Measurements from ENCODE around the gene GIPC3.

Gene GIPC3

DNA sequence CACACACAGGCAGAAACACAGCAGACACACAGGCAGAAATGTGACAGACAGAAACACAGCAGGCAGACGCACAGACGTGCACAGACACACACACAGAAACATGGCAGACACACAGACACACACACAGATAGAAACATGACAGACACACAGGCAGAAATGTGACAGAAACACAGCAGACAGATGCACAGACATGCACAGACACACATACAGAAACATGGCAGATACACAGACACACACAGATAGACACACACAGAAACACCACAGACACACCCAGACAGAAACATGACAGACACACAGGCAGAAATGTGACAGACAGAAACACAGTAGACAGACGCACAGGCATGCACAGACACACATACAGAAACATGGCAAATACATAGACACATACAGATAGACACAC lies 20.1 kb downstream of the GIPC3 start:
- no peak for DNase-seq (ENCODE audit: low spot score)

DNA sequence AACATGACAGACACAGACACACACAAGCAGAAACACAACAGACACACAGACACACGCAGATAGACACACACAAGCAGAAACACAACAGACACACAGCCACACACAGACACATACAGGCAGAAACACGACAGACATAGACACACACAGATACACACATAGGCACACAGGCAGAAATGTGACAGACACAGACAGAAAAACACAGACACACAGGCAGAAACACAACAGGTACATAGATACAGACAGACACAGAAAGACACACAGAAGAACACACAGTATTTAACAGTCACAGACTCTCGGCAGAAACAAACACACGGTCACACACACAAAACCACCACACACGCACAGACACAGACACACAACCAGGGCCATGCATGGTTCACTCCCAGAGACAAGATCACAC lies 20.5 kb downstream of the GIPC3 start:
- no peak for DNase-seq (ENCODE audit: low spot score)

GRCh38 chr19:3606174-3606689 lies 21.0 kb downstream of the GIPC3 start:
- DNase-seq (ENCODE audit: low spot score), result peak; percentile 66

DNA sequence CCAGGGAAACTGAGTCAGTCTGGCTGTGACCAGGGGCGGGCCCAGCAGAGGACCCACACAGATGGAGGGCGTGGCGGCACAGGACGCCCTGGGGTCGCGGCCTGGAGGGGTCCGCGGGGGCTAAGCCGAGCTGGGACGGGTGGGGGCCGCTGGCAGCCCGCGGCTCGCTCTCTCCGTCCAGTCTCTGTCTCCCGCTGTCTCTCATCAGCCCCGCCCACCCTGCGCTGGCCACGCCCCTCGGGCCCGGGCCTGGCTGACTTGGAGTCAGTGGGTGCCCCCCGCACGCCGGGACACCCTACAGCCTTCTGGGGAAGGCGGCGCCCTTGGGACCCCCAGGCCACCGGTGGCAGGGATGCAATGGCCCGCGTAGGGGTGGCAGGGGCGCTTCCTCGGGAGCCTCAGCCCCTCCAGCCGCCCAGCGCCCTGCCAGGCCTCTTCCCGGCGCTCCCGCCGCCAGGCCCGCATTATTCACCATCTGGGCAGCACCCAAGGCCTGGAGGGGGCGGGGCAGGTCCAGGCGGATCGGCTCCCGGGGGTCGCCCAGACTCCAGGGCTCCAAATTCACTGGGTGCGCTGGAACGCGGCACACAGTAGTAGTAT lies 21.5 kb downstream of the GIPC3 start, which contains the start of gene TBXA2R:
TBXA2R (minus strand) TSS at position 186 of the 600 bp plus-strand sequence. CDS start 6,241 bp downstream, outside the sequence.
- peak; percentile 95 for DNase-seq (ENCODE audit: low spot score)

- DNase-seq (ENCODE audit: low spot score), result peak; percentile 64
Observed at GRCh38 chr19:3607303-3608078, 22.2 kb downstream of the GIPC3 start.

- no peak for DNase-seq (ENCODE audit: low spot score)
Observed at GRCh38 chr19:3608079-3608641, 22.9 kb downstream of the GIPC3 start.

- no peak for DNase-seq (ENCODE audit: low spot score)
Observed at GRCh38 chr19:3608750-3609322, 23.6 kb downstream of the GIPC3 start.

DNA sequence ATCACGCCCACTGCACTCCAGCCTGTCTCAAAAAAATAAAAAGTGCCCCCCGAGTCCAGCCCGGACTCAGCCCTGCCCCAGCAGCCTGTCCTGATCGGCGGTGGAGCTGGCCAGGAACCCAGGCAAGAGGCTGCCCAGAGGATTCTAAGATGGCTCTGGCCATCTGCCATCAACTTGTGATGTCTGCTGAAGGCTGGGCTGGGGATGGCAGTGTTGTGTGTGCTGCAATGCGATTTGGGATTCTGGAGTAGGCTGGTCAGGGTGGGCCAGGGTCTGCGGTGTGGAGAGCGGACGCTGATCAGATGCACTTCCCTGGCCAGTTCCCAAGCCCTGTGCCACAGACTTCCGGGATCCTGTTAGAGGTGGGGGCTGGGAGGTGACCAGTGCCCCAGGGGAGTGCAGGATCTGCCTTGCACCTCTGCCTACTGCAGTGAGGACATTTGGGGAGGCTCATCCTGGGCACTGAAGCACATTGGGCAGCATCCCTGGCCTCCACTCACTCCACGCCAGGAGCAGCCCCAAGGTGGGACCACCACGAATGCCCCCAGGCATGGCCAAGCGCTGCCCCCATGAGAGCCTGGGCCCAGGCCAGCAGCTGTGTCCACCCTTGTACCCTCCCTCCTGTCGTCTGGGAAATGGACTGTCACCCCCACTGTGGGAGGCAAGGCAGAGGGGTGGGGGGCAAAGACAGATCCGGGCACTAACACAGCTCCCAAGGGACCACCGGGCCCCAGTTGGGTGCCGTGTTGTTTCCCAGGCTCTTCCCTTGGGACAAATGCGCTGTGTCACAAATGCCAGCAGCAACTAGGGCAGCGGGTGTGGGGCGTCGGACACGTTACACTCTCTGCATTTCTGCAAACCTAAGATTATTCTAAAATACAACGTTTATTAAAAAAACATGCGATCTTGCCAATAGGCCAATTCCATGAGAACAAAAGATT lies 24.8 kb downstream of the GIPC3 start:
- DNase-seq (ENCODE audit: low spot score), result no peak

- no peak for DNase-seq (ENCODE audit: low spot score)
Observed at GRCh38 chr19:3610745-3611717, 25.8 kb downstream of the GIPC3 start.

DNA sequence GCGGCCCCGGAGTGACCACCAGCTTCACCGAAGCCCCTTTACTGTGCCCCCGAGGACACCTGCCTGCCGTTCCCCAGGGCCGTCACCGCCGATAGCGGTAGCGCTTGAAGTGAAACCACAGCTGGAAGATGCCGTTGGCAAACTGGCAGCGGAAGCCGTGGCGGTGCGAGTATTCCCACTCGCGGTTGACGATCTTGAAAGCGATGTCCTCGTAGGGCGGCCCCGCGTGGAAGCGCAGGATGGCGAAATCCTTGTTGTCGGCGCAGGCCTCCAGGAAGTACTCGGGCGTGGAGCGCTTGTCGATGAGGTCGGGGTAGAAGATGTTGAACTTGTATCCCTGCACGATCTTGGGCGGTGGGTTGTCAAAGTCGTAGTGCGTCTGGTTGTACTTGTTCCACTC lies 26.6 kb downstream of the GIPC3 start:
- DNase-seq (ENCODE audit: low spot score), result no peak

DNA sequence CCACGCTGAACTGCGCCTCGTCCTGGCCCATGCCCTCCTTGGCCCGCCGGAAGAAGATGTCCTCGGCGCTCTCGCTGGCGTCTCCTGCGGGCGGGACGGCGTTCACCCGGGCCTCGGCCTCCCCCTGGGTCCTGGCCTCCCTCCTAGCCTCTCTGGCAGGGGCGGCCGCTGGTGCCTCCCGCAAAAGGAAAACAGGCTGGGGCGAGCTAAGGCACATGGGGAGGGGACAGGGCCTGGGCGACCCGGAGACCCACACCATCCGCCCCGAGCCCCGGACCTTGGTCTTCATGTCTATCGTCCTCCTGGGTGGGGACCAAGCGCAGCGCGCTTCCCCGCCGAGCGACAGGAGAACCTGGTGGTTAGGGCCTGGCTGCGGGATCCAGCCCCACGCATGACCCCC lies 27.1 kb downstream of the GIPC3 start:
- no peak for DNase-seq (ENCODE audit: low spot score)

DNA sequence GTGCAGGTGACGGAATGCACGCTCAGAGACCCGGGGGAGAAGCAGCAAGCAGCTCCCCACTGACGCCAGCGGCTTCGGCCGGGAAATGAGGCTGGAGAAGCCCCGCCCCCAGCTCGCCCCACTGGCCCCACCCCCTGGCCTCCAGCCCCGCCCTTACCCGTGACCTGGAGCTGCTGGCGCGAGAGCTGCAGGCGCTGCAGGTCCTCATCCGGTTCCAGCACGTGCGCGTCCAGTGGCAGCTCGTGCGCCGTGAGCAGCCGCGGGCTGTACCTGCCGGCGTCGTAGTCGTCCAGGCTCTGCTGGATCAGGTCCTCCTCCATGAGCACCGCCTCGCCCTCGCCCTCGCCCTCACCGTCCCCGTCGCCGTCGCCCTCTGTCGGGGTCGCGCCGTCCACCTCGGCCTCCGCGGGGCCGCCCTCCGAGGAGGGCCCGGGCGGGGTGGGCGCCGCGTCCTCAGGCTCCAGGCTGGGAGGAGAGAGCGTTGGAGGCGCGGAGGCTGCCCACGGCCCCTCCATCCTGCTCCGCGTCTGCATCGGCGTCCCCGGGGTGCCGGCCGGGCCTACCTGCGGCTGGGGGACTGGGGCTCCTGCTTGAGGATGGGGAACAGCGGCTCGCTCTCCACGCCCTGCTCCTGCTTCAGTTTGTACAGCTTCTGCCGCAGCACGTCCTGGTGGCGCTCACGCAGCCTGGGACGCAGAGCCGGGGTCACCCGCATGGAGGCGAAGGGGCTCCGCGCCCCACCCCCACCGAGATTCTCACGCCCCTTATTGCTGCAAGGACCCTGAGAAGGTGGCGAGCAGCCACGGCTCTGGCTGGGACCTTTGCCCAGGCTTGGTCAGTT lies 27.8 kb downstream of the GIPC3 start:
- DNase-seq (ENCODE audit: low spot score), result no peak

- DNase-seq (ENCODE audit: low spot score), result no peak
Observed at GRCh38 chr19:3613818-3614661, 28.8 kb downstream of the GIPC3 start.

GRCh38 chr19:3614858-3615505 lies 29.7 kb downstream of the GIPC3 start:
- DNase-seq (ENCODE audit: low spot score), result no peak

GRCh38 chr19:3615524-3616135 lies 30.4 kb downstream of the GIPC3 start:
- no peak for DNase-seq (ENCODE audit: low spot score)

- DNase-seq (ENCODE audit: low spot score), result no peak
Observed at GRCh38 chr19:3617463-3617862, 32.2 kb downstream of the GIPC3 start.

GRCh38 chr19:3618144-3618810 lies 33.0 kb downstream of the GIPC3 start:
- peak; percentile 95 for DNase-seq (ENCODE audit: low spot score)
